ENCODE results near the gene PALM2AKAP2.

DNA sequence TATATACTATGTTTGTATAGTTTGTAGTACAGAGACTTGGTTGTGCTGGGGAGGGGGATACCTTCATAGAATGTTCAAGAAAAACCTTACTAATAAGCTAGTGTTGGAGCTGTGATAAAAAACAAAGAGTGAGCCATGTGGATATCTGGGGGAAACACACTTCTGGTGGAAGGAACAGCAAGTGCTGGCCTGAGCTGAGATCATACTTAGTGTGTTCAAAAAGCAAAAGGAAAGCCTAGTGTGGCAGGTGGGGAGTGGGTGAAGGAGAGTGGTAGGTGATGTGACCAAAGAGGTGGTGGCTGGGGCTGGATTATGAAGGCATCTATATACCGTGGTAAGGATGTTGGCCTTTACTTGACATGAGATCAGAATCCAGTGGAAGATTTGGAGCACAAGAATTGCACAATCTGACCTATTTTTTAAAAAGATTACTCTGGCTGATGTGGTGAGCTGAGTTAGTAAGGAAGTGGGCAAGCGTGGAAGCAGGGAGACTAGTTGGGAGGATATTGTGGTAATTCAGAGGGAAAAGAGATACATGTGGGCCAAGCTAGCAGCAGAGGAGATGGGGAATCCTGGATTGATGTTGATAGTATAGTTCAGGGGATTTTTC is 26.6 kb downstream of the PALM2AKAP2 start:
- TF ChIP-seq GATA2 (IDR thresholded peaks at IDR 0.05; ENCODE audit: low read depth, low read length) (no peak), GATA3 (IDR thresholded peaks at IDR 0.05; ENCODE audit: low read depth, low read length) (no peak)

Data from SH-SY5Y (cell line).